Mesenteric fat pad (tissue), 1 donor: Measurements from ENCODE around the gene PAAF1. TPM values are rescaled to one million over a fixed set of nuclear protein-coding genes. Genes with fewer than 3 reads are reported as not detected.

Experiments used
- DNase-seq: peaks from one replicate; pipeline ENCODE4 v3.0.0-alpha.2; 2020; ENCODE audit warnings: low spot score
- total RNA-seq: library from RNA; stranded (reverse); fragmentation: NEBNext Ultra II Directional; extraction: Animal tissue kit (Norgen Biotek cat#: 25700); gene quantifications from one replicate; pipeline ENCODE4 v1.2.1, GENCODE V29; 2021
- donor health status: DM: yes; HTN: yes; CAD: no.

PAAF1 gene
- total RNA-seq, 1 donor from 2014 or later: 12.8 TPM

DNA sequence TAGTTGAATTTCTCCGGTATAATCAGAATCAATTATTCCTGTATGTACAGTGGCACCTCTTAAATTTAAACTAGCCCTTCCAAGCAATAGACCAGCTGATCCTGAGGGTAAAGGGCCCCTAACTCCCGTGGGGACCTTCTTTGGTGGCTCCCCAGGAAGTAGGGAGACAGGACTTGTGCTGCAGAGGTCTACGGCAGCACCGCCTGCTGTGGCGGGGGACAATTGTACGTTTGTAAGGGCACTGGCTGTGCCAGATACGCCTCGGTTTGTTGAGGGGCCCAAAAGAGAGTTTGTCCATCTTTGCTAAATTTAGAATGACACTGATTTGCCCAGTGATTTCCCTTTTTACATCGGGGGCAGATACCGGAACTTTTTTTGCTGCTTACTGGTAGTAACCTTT lies 68.1 kb downstream of the PAAF1 start:
- no peak for DNase-seq

- DNase-seq: no peak
These were observed 68.6 kb downstream of the PAAF1 start for GRCh38 chr11:73945396-73945795.

- no peak for DNase-seq
These were observed 70.1 kb downstream of the PAAF1 start for GRCh38 chr11:73946798-73947458.

DNA sequence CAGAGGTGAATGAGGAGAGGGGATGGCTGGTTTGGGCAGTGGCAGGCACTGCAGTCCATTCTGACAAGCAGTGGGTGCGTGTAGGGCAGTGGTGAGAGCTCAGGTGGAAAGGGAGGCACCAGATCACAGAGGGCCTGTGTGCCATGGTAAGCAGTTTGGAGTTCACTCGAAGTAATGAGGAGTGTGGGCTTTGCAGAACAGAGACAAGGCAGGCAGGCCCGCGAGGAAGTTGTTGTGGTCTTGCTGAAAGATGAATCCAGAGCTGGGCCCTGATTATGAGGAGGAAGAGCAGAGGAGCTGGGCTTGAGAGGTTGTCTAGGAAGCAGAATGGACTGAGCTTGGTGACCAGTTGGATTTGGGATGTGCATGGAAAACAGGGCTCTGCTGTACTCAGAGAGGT lies 72.4 kb downstream of the PAAF1 start:
- no peak for DNase-seq

GRCh38 chr11:73949912-73950311 lies 73.1 kb downstream of the PAAF1 start:
- DNase-seq: no peak

GRCh38 chr11:73950869-73951710 lies 74.3 kb downstream of the PAAF1 start, which contains the start of gene DNAJB13:
Gene DNAJB13 (plus strand): TSS chr11:73951026. CDS start chr11:73951070, 44 bp downstream.
- DNase-seq: no peak

DNA sequence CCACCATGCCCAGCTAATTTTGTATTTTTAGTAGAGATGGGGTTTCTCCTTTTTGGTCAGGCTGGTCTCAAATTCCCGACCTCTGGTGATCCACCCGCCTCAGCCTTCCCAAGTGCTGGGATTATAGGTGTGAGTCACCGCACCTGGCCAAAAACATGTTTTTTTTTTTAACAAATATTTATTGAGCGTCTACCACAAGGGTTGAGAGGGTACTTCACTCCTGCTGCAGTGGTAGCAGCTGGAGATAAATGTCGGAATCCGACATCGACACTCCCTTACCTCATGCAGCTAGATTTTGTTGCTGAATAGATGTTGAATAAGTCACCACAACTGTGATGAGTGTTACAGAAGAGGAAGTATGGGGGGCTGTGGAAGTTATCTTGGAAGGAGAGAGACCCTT lies 75.0 kb downstream of the PAAF1 start:
- no peak for DNase-seq

GRCh38 chr11:73956876-73957653 lies 80.3 kb downstream of the PAAF1 start:
- no peak for DNase-seq

DNA sequence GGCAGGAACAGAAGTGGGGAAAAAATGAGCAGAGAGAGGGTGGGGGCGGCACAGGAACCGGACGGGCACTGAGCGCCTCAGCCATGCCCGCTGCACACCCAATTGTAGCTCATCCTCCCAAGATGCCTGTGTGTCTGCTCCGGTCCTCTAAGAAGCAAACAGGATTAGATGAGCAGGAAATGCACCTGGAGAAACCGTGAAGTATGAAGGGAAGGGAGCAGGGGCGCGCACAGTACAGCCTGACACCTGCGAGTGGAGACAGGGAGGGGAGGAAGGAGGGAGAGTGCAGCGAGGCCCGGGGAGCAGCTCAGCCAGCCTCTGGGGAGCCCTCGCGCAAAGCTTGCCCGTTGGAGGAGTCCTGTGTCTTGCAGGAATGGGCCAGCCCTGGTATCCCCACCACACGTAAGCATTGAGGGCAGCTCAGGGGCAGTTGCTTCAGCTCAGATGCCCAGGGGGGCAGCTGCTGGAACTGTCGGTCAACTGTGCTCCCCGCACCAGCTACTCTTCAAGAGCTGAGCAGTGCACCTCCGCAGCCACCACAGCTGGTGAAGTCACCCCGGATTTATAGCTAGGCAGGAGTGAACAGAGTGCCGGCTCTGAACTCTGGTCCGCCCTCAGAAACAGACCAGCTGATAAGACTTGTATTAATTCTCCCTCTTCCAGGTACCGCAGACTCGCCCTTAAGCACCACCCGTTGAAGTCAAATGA lies 81.0 kb downstream of the PAAF1 start:
- no peak for DNase-seq

DNA sequence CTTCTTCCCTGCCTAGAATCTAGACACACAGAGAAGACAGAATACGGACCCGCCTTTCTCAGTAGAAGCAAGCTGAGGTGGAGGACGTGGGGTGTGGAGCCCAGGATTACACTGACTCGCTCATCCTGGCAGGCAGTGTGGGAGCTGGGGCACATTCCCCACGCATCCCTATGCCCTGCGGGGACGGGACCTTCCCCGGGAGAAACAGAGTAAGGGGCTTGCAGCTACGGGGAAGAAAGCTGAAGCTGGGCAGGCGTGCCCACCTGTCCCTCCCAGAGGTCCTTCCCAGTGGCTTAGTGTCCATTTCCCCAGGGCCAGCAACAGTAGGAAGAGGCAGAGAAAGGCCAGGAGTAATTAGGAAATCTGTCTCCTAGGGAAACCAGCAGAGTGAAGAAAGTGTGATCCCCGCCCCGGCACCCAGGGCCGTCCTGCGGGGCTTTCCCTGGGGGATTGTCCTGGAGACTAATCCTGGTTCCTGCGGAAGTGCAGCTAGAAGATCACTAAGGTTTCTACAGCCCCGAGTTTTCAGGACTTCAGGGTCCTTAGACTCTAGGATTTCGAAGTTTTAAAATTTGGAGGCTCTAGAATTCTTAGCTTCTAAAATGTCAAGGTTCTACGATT lies 81.8 kb downstream of the PAAF1 start:
- no peak for DNase-seq

GRCh38 chr11:73961321-73961720 lies 84.5 kb downstream of the PAAF1 start:
- DNase-seq: no peak

DNA sequence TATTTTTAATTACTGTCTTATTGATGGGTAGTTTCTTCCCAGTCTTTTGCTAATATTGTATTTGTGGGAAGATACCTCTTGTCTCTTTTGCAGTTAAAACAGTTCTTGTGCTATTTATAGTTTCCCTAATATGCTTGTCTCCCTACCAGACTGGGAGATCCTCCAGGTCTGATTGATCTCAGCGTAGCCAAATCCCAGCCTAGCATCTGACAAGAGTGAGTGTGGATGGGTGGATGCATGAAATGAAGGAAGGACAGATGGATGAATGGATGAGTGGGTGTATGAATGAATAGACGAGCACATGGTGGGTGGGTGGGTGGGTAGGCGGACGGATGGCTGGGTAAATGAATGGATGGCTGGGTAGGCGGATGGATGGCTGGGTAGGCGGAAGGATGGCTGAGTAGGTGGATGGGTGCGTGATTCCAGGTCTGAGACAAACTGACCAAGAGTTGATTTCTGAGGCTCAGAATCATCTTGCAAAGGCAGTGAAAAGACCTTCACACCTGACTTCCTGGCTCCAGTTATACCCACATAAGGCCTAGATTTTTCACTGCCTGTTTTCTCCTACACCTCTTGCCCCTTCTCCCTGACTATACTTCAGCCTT lies 85.4 kb downstream of the PAAF1 start:
- no peak for DNase-seq

DNA sequence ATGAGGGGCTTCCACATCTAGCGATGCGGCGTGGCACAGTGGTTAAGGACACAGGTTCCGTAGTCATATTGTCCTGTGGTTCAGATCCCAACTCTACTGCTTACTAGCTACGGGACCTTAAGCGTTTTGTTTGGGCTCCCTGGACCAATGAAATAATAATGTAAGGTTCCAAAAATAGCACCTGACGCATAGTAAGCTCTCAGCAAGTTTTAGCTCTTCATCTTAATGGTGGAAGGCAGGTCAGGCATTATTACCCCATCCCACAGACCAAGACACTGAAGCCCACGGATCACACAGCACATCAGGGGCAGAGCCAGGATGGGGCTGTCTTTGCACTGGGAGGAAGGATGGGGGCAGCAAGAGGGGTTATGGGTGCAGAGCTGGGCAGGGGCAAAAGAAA lies 87.1 kb downstream of the PAAF1 start:
- no peak for DNase-seq

GRCh38 chr11:73965076-73965763 lies 88.4 kb downstream of the PAAF1 start:
- no peak for DNase-seq

GRCh38 chr11:73965764-73966121 lies 88.9 kb downstream of the PAAF1 start:
- DNase-seq: no peak

DNA sequence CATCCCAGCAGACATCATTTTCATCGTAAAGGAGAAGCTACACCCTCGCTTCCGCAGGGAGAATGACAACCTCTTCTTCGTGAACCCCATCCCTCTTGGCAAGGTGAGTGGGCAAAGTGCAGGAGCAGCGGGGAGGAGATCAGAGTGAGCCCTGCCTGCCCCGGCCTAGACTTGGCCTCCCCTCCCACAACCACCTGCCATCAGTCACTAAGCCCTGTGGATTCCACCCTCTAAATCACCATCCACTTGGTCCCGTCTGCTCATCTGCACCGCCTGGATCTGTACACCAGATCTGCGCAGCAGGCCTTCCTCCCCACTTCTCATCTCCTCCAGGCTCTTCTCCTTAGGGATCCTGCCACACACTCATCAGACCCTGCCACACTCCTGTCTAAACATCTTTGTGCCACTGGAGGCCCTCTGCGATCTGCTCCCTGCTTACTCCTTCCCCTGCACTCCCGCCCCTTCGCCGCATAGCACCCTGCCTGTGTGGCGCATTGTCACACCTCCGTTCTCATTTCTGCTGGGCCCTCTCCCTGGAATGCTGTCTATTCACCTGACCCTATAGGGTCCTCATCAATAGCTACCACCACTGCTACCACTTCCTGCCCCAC lies 91.7 kb downstream of the PAAF1 start:
- no peak for DNase-seq

DNA sequence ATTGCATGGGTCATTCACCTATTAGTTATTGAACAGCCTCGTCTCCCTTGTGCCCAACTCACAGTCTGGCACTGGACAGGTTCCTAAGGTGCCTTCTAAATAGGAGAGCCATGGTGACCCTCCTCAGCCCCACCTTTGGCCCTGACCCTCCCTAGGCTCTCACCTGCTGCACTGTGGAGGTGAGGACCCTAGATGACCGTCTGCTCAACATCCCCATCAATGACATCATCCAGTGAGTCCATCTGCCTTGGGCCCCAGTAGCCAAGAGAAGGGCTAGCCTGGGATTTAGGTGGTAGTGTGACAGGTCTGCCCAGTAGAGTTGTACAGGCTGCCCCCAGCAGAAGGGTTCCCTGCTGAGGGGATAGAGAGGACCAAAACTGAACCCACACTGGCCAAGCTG lies 92.3 kb downstream of the PAAF1 start:
- DNase-seq: no peak

GRCh38 chr11:73969991-73970800 lies 93.4 kb downstream of the PAAF1 start:
- DNase-seq: no peak
